RCC 7860 (cell line): ENCODE measurements around the gene USP34.

ENCODE experiments used
- DNase-seq: peaks from one replicate; pipeline ENCODE4 v3.0.0-alpha.2; 2015; ENCODE audit warnings: low spot score
- FAIRE-seq: peaks from 2 replicates; lab custom pipeline; 2012; peaks lifted over from hg19 to GRCh38; lab: Jason Lieb, UNC

The USP34 gene

DNA sequence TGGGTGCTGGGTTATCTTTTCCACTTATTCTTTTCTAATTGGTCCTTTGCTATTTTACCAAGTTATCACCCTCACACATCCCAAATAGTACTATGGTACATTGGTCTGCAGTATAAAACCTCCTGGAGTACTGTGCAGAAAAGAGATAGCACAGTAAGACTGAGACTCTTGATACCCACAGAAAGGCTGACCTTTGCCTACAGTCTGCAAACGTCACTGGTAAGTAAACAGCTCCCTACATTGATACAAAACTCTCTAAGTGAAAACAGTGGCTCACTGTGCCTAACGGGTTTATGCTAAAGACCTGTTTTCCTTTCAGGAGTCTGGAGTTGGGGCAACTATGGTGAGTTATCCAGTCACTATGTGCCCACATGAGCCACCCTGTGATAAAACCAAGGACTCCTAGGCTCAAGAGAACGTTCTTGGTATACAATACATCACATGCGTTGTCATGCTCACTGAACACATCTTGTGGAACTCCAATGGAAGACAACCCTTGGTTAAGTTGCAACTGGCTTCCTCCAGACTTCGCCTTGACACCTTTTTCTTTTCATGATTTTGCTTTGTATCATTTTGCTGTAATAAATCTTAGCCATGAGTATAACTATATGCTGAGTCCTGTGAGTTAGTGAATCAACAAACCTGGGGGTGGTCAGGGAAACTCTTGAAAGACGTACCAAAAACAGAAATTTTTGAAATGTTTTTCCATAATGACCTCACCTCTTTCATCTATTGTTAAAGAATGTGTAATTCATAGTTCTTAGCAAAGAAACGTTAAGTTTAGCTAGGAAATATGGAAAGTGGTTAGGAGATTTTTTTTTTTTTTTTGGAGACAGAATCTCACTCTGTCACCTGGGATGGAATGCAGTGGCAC lies 204.0 kb downstream of the USP34 start:
- no peak for FAIRE-seq
- DNase-seq, result no peak

DNA sequence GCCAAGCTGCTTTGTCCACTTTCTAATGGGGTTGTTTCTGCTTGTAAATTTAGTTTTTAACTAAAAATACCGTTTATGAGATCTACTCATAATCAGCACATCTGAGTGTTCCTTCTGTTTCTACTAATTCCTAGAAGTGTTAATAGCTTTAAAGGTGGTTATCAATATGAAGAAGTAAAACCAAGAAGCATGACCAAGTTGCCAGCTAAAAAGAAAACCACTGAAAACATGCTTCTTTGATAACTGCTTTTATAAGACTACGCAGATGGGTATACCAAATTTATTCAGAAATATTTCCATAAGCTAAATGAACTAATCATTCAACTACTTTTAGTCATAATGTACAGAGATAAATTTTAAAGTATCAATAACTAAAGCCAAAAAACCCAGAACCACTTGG lies 207.1 kb downstream of the USP34 start:
- no peak for DNase-seq
- no peak for FAIRE-seq

DNA sequence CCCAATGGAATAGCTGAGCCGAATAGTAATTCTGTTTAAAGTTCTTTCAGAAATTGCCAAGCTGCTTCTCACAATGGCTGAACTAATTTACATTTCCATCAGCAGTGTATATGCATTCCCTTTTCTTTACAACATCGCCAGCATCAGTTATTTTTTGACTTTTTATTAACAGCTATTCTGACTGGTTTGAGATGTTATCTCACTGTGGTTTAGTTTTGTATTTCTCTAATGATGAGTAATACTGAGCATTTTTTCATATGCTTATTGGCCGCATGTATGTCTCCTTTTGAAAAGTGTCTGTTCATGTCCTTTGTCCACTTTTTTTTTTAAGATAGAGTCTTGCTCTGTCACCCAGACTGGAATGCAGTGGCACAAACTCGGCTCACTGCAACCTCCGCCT lies 208.2 kb downstream of the USP34 start:
- DNase-seq (no peak), FAIRE-seq (no peak)

DNA sequence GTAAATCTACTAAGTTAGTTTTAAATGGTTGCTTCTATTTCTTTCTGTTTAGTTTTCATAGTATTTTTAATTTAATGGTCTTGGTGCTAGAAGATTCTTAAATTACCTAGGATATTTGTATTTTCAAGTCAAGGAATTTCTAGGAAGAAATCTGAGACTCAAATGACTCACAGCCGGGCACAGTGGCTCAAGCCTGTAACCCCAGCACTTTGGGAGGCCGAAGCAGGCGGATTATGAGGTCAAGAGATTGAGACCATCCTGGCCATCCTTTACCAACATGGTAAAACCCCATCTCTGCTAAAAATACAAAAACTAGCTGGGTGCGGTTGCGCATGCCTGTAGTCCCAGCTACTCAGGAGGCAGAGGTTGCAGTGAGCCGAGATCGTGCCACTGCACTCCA lies 213.4 kb downstream of the USP34 start:
- FAIRE-seq (no peak), DNase-seq (no peak)

DNA sequence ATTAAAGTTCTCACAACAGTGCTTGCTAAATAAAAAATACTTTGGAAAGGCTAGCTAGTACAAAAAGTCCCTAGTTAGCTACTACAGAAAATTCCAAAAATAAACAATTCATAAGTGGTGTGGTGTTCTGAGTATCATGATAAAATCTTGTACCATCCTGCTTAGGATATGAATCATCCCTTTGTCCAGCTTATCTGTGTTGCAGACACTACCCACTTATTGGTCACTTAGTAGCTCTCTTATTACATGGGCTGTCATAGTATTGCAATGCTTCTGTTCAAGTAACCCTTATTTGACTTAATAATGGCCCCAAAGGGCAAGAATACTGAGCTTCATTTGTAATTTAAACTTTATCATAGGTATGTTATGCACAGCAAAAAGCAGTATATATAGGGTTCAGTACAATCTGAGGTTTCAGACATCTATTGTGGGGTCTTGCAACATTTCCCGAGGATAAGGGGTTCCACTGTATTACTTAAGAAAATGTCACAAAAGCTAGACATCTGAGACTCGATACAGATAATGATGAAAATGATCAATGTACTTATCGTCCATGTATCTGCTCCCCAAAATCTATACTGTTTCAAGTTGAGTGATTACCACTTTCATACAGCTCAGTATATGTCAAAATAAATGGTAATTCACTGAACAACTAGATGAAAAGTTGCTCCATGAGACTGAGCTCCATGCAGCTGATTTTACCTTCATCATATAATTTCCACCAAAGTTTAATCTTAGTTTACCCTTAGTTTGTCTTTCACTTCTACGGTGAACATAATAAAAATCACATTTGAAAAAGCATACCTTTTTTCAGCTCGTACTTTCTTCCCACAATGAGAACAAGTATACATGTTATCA lies 215.1 kb downstream of the USP34 start:
- DNase-seq (peak; percentile 63), FAIRE-seq (peak; percentile 76)

DNA sequence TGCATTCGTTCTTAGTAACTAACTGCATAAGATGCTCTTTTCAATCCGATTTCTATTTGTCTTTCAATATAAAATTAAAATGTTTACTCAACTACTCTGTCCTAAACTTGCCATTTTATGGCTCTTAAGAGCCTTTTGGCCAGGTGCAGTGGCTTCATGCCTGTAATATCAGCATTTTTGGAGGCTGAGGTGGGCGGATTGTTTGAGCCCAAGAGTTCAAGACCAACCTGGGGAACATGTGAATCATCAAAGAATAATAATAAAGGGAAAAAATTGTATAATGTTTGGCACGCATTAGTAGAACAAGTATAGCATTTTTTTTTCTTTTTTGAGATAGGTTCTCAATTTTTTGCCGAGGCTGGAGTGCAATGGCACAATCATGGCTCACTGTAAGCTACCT lies 216.4 kb downstream of the USP34 start:
- FAIRE-seq (no peak), DNase-seq (no peak)

DNA sequence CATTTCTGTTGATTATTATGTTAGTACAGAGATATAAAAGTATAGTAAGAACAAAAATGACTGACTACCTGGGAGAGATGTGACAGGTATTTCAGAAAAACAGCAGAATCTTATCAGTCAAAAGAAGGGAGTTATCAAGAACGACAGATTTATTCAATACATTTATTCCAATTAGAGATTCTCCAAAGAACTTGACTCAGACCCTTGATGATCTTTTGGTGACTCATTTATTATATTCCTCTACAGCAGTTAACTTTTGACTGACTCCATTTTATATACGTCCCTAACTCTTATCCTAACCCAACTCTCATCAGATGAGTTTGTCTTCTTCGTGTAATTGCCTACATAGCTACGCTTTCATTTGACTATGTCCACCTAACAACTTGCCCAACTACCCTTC lies 217.8 kb downstream of the USP34 start:
- DNase-seq (no peak), FAIRE-seq (no peak)

DNA sequence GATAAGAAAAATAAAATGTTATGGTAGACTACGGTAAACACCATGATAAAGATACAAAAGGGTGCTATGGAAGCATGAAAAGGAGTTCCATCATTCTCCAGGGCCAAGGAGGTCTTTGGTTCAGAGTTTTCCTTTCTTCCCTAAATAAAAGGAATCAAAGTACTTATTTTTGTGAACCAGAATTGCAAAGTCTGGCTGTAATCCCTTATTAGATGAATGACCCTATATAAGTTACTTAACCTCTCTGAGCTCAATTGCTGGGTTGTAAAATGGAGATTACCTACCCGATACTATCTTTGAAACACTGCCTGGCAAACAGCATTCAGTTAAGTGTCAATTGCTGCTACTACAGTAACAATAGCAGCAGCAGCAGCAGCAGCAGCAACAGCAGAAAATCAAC lies 218.9 kb downstream of the USP34 start:
- FAIRE-seq, result no peak
- no peak for DNase-seq

DNA sequence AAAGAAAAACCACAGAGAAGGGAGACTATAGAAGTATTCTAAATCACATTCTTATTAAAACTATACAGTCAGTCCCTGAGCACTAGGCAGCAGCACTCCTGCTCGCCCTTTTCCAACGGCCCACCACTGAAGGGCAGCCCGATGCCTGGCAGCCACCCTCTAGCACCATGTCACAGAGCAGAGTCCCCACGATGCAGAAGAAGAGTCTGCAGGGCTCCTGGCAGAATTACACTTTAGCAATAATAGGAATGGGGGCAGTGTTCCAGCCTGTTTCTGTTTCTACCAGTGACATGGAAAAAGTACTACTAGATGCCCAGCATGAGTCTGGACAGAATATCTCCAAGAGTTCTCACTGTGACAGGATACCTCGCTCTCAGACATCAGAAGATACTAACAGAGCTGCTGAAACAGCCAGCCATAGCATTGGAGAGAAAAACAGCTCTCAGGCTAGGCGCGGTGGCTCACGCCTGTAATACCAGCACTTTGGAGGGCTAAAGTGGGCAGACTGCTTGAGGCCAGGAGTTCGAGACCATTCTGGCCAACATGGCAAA lies 221.3 kb downstream of the USP34 start:
- FAIRE-seq, result no peak

DNA sequence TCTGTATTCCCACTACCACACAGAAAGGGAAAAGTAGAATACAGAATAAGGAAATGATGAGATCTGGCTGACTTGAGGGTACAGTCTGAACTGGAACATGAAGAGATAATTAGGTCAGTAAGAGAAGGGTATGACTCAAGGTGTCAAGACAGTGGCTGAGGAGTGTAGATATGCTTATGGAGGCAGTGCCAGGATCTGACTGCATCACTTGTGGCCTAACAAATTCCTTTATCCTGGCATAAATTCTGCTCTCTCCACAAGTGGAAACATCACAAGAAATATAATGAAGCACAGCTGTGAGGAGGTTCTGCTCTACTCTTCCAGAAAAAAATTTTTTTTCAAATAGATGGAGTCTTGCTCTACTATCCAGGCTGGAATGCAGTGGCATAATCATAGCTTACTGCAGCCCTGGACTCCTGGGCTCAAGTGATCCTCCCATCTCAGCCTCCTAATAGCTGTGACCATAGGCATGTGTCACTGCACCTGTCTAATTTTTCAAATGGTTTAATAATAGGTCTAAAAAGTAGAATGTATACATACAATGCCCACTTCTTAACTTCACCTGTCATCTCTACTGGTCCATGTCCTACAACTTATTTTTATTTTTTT lies 223.6 kb downstream of the USP34 start:
- DNase-seq (no peak), FAIRE-seq (no peak)

More for the DNA sequence above, 221.3 kb downstream of the USP34 start:
- no peak for DNase-seq

DNA sequence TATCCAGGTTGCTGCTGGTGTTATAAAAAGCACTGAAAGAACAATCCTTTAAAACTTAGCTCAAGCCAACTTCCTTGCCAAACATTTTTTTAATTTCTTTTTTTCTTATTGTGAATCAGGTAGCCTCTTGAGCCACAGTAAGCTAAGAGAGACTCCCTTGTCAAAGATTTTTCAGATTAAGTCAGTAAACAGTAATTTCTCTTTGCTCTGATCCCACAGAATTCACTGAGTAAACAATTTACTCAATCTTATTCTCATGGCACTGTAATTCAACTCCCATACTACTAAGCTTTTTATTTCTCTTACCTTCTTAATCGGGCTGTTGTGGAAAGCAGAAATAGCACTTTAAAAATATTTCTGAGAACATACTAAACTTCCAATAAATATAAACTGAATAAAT lies 226.2 kb downstream of the USP34 start:
- FAIRE-seq (no peak), DNase-seq (no peak)

DNA sequence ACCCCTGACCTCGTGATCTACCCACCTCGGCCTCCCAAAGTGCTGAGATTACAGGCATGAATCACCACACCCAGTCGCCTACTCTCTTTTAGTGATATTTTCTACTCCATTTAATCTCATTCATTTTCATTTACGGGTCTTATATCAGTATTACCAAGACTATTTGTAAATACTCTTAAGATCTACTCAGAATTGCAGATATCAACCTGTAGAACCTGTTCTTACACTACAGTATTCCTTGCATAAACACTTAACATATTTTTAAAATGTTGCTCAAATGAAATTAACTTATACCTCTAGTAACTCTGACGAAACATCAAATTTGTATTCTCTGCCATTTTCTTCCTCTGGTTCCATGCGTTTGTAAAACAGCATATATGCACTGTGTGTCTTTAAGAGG lies 229.6 kb downstream of the USP34 start:
- no peak for FAIRE-seq

DNA sequence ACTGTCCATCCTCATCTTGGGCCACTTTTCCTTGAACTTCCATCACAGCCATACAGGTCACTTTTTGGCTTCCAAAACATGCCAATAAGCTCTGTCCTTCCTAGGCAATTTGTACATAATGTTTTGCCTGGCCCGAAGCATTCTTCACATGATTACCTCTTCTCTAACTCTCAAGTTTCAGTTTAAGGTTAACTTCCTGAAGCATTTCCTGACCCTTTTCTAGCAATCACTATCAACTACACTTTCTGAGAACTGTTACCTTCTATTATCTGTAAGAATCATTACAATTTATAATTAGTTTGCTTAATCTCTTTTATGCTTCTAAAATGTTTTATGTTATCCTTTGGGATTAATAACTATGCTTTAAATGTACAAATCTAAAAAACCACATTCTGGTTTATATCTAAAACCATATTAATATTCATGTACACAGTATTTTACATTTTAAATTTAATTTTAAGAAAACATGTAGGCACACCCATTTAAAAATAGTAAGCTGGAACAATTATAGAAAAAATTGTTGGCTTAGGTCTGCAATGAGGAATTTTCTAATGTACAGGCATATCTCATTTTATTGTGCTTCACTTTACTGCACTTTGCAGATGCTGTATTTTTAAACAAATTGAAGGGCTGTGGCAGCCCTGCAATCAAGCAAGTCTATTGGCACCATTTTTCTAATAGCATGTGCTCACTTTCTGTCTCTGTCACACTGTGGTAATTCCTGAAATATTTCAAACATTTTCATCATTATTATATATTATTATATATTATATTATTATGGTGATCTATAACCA lies 232.5 kb downstream of the USP34 start:
- FAIRE-seq (no peak), DNase-seq (no peak)

More for the DNA sequence above, 229.6 kb downstream of the USP34 start:
- DNase-seq, result no peak

DNA sequence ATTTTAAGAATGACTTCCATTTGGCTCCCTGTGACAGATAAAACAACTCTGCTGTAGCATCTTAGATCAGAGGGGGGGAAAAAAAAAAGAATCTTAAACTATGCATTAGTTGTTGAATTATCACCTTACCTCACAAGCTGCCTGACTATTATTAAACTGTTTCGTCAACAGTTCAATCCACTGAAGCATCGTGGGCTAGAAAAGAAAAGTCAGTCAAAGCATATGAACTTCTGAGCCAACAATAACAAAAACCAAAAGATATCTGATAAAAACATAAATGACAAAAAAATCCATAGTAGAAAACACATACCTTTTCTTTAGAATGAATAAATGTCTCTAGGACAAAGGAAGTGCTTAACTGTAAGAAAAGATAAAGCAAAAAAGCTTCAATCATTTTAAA lies 235.2 kb downstream of the USP34 start:
- no peak for FAIRE-seq
- DNase-seq, result no peak

DNA sequence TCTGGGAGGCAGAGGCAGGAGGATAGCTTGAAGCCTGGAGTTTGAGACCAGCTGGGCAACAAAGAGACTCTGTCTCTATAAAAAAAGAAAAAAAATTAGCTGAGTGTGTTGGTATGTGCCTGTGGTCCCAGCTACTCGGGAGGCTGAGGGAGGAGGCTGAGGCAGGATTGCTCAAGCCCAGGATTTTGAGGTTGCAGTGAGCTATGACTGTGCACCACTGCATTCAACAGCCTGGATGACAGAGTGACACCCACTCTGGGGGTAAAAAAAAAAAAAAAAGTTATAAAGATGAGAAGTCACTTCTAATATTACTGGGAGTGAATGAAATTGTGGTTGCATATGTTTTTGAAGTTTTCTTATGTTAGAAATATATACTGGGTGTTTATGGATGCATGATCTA lies 237.3 kb downstream of the USP34 start:
- no peak for FAIRE-seq
- DNase-seq, result no peak

DNA sequence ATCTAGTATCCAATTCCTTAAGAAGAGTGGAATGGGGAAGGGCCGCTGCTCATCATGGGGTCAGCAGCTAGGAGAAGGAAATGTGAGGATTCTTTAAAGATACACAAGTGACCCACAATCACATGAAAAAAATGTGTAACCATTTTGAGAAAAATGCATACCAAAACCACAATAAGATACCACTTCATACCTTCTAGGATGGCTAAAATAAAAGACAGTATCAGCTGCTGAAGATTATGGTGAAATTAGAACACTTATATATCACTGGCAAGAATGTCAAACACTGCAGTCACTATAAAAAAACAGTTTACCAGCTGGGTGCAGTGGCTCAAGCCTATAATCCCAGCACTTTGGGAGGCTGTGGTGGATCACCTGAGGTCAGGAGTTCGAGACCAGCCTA lies 241.0 kb downstream of the USP34 start:
- FAIRE-seq (no peak), DNase-seq (no peak)

DNA sequence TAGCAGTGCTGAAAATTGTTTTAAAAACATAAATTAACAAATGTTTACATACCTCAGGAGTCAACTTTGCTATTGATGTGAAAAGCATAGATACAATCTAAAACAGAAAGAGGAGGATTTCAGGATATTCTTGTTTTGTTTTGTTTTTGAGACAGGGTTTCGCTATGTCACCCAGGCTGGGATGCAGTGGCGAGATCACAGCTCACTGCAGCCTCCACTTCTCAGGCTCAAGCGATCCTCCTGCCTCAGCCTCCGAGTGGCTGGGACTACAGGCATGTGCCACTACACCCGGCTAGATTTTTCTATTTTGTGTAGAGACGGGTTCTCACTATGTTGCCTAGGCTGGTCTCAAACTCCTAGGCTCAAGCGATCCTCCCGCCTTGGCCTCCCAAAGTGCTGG lies 248.3 kb downstream of the USP34 start:
- no peak for DNase-seq
- FAIRE-seq, result no peak

DNA sequence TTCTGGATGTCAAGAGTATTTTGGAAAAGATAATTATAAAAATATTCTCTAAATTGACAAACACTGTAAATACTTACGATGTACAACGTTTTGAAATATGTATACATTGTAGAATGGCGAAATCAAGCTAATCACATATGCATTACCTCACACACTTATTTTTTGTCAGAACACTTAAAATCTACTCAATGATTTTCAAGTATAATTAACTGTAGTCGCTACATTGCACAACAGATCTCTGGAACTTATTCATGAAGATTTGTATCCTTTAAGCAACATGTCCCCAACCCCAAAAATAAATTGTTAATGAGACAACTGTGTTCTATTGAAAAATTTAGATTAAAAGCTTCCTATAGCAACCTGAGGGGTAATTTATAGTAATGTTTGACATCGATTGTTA lies 249.1 kb downstream of the USP34 start:
- no peak for FAIRE-seq
- DNase-seq, result no peak

DNA sequence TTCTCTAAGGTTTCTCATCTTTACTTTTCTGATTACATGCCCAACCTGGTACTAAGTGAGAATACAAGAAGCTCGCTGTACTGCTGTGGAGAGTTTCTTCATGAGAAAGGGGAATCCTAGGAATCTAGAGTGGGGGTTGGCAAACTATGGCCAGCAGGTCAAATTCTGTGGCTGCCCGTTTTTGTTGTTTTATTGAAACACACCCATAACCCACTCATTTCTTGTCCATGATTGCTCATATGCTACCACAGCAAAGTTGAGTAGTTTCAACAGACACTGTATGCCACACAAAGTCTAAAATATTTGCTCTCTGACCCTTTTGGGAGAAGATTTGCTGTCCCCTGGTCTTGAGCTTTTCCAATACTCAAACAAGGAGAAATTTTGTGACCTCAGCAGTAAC lies 250.1 kb downstream of the USP34 start:
- FAIRE-seq (no peak), DNase-seq (no peak)

DNA sequence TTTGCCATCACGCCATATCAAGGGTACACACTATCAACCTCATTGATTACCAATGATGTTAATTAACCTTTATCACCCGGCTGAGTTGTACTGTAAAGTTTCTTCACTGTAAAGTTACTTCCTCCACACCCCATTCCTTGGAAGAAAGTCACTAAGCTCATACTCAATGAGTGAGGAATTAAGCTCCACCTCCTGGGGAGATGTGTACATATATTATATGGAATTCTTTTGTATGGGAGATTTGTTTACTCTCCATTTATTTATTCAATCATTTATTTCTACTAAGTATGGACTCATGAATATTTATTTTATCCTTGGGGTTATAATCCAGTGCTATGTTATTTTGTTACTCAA lies 252.1 kb downstream of the USP34 start:
- no peak for DNase-seq
- FAIRE-seq, result no peak
